Fibroblast of the conjunctiva (primary cell): ENCODE results near the gene PACS1.
"Not testable (repeated sequence)": the region's sequence is repeated elsewhere in the genome, so short reads cannot be mapped to it uniquely, and the experiment has no call there.

Experiments used
- DNase-seq: peaks from one replicate; pipeline ENCODE4 v3.0.0-alpha.2; 2010; ENCODE audit warnings: low read depth

The PACS1 gene

GRCh38 chr11:66226101-66226500 lies 156.0 kb downstream of the PACS1 start:
- no peak for DNase-seq

GRCh38 chr11:66227700-66228099 lies 157.6 kb downstream of the PACS1 start:
- DNase-seq = no peak

- DNase-seq = no peak
These were observed 158.4 kb downstream of the PACS1 start for GRCh38 chr11:66228521-66228920.

GRCh38 chr11:66230156-66230555 lies 160.1 kb downstream of the PACS1 start:
- no peak for DNase-seq

- no peak for DNase-seq
These were observed 160.9 kb downstream of the PACS1 start for GRCh38 chr11:66230978-66231377.

- no peak for DNase-seq
These were observed 161.5 kb downstream of the PACS1 start for GRCh38 chr11:66231561-66231960.

GRCh38 chr11:66232769-66233168 lies 162.7 kb downstream of the PACS1 start:
- no peak for DNase-seq

- no peak for DNase-seq
These were observed 163.2 kb downstream of the PACS1 start for GRCh38 chr11:66233301-66233700.

GRCh38 chr11:66235141-66235540 lies 165.1 kb downstream of the PACS1 start:
- no peak for DNase-seq

- DNase-seq = no peak
These were observed 167.8 kb downstream of the PACS1 start for GRCh38 chr11:66237867-66238266.

- no peak for DNase-seq
These were observed 168.8 kb downstream of the PACS1 start for GRCh38 chr11:66238786-66239413.

- no peak for DNase-seq
These were observed 169.4 kb downstream of the PACS1 start for GRCh38 chr11:66239511-66239910.

GRCh38 chr11:66239998-66240780 lies 170.1 kb downstream of the PACS1 start:
- DNase-seq = no peak

GRCh38 chr11:66240781-66241136 lies 170.7 kb downstream of the PACS1 start:
- no peak for DNase-seq

GRCh38 chr11:66242095-66242765 lies 172.2 kb downstream of the PACS1 start:
- no peak for DNase-seq

- DNase-seq = no peak
These were observed 173.9 kb downstream of the PACS1 start for GRCh38 chr11:66243782-66244535.

GRCh38 chr11:66247295-66247694 lies 177.2 kb downstream of the PACS1 start:
- no peak for DNase-seq

GRCh38 chr11:66247801-66248200 lies 177.7 kb downstream of the PACS1 start:
- DNase-seq = no peak

GRCh38 chr11:66248903-66249302 lies 178.8 kb downstream of the PACS1 start:
- DNase-seq = no peak

GRCh38 chr11:66251809-66252208 lies 181.7 kb downstream of the PACS1 start:
- DNase-seq = no peak

- not testable (repeated sequence) for DNase-seq
These were observed 183.0 kb downstream of the PACS1 start for GRCh38 chr11:66253081-66253480.

GRCh38 chr11:66258473-66258893 lies 188.4 kb downstream of the PACS1 start:
- DNase-seq = no peak
